ENCODE data around the gene GLO1.
A peak's percentile ranks its signal among the peaks of the same experiment; 100 is the strongest.

GLO1 gene

GRCh38 chr6:38638941-38639497 lies 63.9 kb downstream of the GLO1 start:
- no peaks in the 10 kb centered on the region for H3K36me3 ChIP-seq (ENCODE audit: insufficient read depth, low read length)
- H3K4me2 ChIP-seq (ENCODE audit: low read length): peak overlapping the region; percentile 85
- no peaks in the 10 kb centered on the region for H4K20me1 ChIP-seq (ENCODE audit: insufficient read depth, low read length)
- peak overlapping the region; percentile 87 for H3K4me3 ChIP-seq (ENCODE audit: low read depth, low read length, poor library complexity, severe bottlenecking)
- no peak overlapping the region for H3K27ac ChIP-seq (ENCODE audit: low read depth, low read length, poor library complexity, severe bottlenecking)
- H3F3A ChIP-seq (ENCODE audit: insufficient read depth, low read length): no peaks in the 10 kb centered on the region
- H3K9me3 ChIP-seq (ENCODE audit: low read length): no peaks in the 10 kb centered on the region
- no peaks in the 10 kb centered on the region for H3K9me2 ChIP-seq (ENCODE audit: low read depth, low read length)
- peak overlapping the region; percentile 28 for H2AFZ ChIP-seq (ENCODE audit: low read length)
- peaks cover 17% of the 10 kb centered on the region for H3K4me1 ChIP-seq (ENCODE audit: insufficient read depth, low read length, severe bottlenecking)
- TF ChIP-seq EZH2 (IDR thresholded peaks at IDR 0.05; ENCODE audit: borderline replicate concordance, low read length) (no peak), CTCF (IDR thresholded peaks at IDR 0.05; ENCODE audit: low read length) (no peak)
- no peaks in the 10 kb centered on the region for H3K27me3 ChIP-seq (ENCODE audit: insufficient read depth, low read length)
- peak overlapping the region; percentile 65 for H3K9ac ChIP-seq (ENCODE audit: low read length)
- no peaks in the 10 kb centered on the region for H3K79me2 ChIP-seq (ENCODE audit: insufficient read depth, low read length)

GRCh38 chr6:38637756-38638155 lies 65.2 kb downstream of the GLO1 start:
- Histone ChIP-seq H3K27ac (ENCODE audit: low read depth, low read length, poor library complexity, severe bottlenecking) (no peak overlapping the region), H3K27me3 (ENCODE audit: insufficient read depth, low read length) (no peaks in the 10 kb centered on the region), H3K9ac (ENCODE audit: low read length) (no peak overlapping the region), H2AFZ (ENCODE audit: low read length) (no peak overlapping the region), H3K4me2 (ENCODE audit: low read length) (no peak overlapping the region), H3K36me3 (ENCODE audit: insufficient read depth, low read length) (no peaks in the 10 kb centered on the region), H3K4me1 (ENCODE audit: insufficient read depth, low read length, severe bottlenecking) (peaks cover 17% of the 10 kb centered on the region), H3K9me2 (ENCODE audit: low read depth, low read length) (no peaks in the 10 kb centered on the region), H3K4me3 (ENCODE audit: low read depth, low read length, poor library complexity, severe bottlenecking) (no peak overlapping the region), H3F3A (ENCODE audit: insufficient read depth, low read length) (no peaks in the 10 kb centered on the region), H3K9me3 (ENCODE audit: low read length) (no peaks in the 10 kb centered on the region), H4K20me1 (ENCODE audit: insufficient read depth, low read length) (no peaks in the 10 kb centered on the region), H3K79me2 (ENCODE audit: insufficient read depth, low read length) (no peaks in the 10 kb centered on the region)
- TF ChIP-seq EZH2 (IDR thresholded peaks at IDR 0.05; ENCODE audit: borderline replicate concordance, low read length): no peak
- no peak for TF ChIP-seq CTCF (IDR thresholded peaks at IDR 0.05; ENCODE audit: low read length)

- Histone ChIP-seq H3K9me3 (ENCODE audit: low read length) (no peaks in the 10 kb centered on the region), H3K27me3 (ENCODE audit: insufficient read depth, low read length) (no peaks in the 10 kb centered on the region), H2AFZ (ENCODE audit: low read length) (no peak overlapping the region), H3K27ac (ENCODE audit: low read depth, low read length, poor library complexity, severe bottlenecking) (no peak overlapping the region), H3F3A (ENCODE audit: insufficient read depth, low read length) (no peaks in the 10 kb centered on the region), H3K9me2 (ENCODE audit: low read depth, low read length) (no peaks in the 10 kb centered on the region), H4K20me1 (ENCODE audit: insufficient read depth, low read length) (no peaks in the 10 kb centered on the region), H3K4me1 (ENCODE audit: insufficient read depth, low read length, severe bottlenecking) (peaks cover 16% of the 10 kb centered on the region), H3K9ac (ENCODE audit: low read length) (no peak overlapping the region), H3K4me3 (ENCODE audit: low read depth, low read length, poor library complexity, severe bottlenecking) (no peak overlapping the region), H3K36me3 (ENCODE audit: insufficient read depth, low read length) (no peaks in the 10 kb centered on the region), H3K4me2 (ENCODE audit: low read length) (no peak overlapping the region), H3K79me2 (ENCODE audit: insufficient read depth, low read length) (no peaks in the 10 kb centered on the region)
- TF ChIP-seq EZH2 (IDR thresholded peaks at IDR 0.05; ENCODE audit: borderline replicate concordance, low read length) (no peak), CTCF (IDR thresholded peaks at IDR 0.05; ENCODE audit: low read length) (no peak)
Measured at GRCh38 chr6:38636027-38636426, 66.9 kb downstream of the GLO1 start.

All from OCI-LY1 (cell line).